A673 (cell line): ENCODE measurements around the gene KIF26B.

Source experiments
- CTCF ChIP-seq: fragments of 300-800, 200-600 bp; sonication (generic); conservative IDR thresholded peaks from 2 replicates; pipeline ENCODE4 v1.5.1; 2017; ENCODE audit warnings: low read depth, mild to moderate bottlenecking, antibody characterized with exemption, low read length, moderate library complexity, mixed read lengths
- EZH2 ChIP-seq: fragments of 200-600 bp; sonication (generic); IDR thresholded peaks from 2 replicates; pipeline ENCODE4 v1.6.1; 2017; ENCODE audit warnings: borderline replicate concordance, low read depth, mild to moderate bottlenecking, mixed read lengths, antibody characterized with exemption, low read length; ENCODE audit not compliant: poor library complexity, severe bottlenecking

- TF ChIP-seq CTCF (no peak), EZH2 (no peak)
Observed at GRCh38 chr1:245361951-245362350, 207.2 kb downstream of the KIF26B start.
